ENCODE measurements around the gene TUBGCP4. TPM values are rescaled to one million over a fixed set of nuclear protein-coding genes. Genes with fewer than 3 reads are reported as not detected.

The TUBGCP4 gene
- total and polyA plus RNA-seq, 9 of the 15 experiments (the other 6 are each of a cell fraction or from before 2014, with no cell fraction given) = 10.7 to 50.2 (median 29.6) TPM

- peak; percentile 57; the same call in 1 of the 2 replicates for TF ChIP-seq ATF3 (IDR thresholded peaks at IDR 0.05)
- TF ChIP-seq ATF3 (CRISPR knock-in tag; conservative IDR thresholded peaks at IDR 0.05) = no peak
- peak; percentile 17; the same call in 1 of the 2 replicates for TF ChIP-seq REST (IDR thresholded peaks at IDR 0.05; ENCODE audit: borderline replicate concordance)
- TF ChIP-seq REST (CRISPR knock-in tag; IDR thresholded peaks at IDR 0.05; ENCODE audit: low read depth) = no peak
- TF ChIP-seq HMG20B (CRISPR knock-in tag; IDR thresholded peaks at IDR 0.05) = no peak
- TF ChIP-seq ZNF592 (IDR thresholded peaks at IDR 0.05) = peak; percentile 71; the same call in 1 of the 2 replicates
- no peak for TF ChIP-seq POLR2AphosphoS2 (IDR thresholded peaks at IDR 0.05; ENCODE audit: low read length)
- peak; percentile 97 for TF ChIP-seq NFE2 (IDR thresholded peaks at IDR 0.05; ENCODE audit: low read depth)
- no peak for TF ChIP-seq CBX3 (IDR thresholded peaks at IDR 0.05; ENCODE audit: borderline replicate concordance in 1 of 2, low read length in 2 of 2)
- peak; percentile 73; the same call in 1 of the 2 replicates for TF ChIP-seq ARID3A (IDR thresholded peaks at IDR 0.05; ENCODE audit: borderline replicate concordance, low read depth, low read length)
Observed at GRCh38 chr15:43410572-43411214, 39.8 kb downstream of the TUBGCP4 start (continued).

Measured in K562 (cell line).